Measurements from ENCODE around the gene MYL3. TPM values are rescaled to one million over a fixed set of nuclear protein-coding genes. Genes with fewer than 3 reads are reported as not detected.

The MYL3 gene
- total and polyA plus RNA-seq, 2 of the 4 experiments (the other 2 are of a cell fraction), result 0.09 TPM; not detected in 1

DNA sequence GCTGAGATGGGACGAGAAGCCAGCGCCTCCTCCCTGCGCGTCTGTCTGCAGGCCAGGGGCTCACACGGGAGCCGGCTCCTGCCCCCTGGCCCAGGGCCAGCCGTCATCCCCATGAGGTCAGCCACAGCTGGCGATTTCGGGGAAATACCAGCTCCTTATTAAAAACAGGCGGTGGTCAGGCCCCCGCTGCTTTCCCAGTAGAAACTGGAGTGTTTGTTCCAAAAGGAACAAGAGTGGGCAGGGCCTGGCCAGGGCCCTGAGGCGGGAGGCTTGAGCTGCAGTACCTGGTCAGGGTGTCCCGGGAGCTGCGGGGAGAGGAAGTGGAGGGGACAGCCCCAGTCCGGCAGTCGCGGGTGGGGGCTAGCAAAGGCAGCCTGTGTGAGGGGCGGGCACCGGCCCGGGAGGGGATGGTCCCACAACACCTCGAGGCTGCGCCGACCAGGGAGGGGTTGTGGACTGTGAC is 17.8 kb downstream of the MYL3 start:
- dilution Hi-C loops (cut with HindIII; ENCODE audit: low sequenced_read_pairs, unreplicated experiment), result no loop called here
- CTCF ChIA-PET, result interaction anchor here (0.7 to 1.3 kb wide), 2 partner anchors 18 to 90 kb away, joined by 3 to 4 read pairs; no protein-coding TSS in a partner anchor
- in situ Hi-C loops (cut with MboI; ENCODE audit: low sequenced_read_pairs), result no loop called here

More for the DNA sequence above, 17.8 kb downstream of the MYL3 start:
- peak; percentile 62 for DNase-seq
- no peak for TF ChIP-seq RCOR1 (IDR thresholded peaks at IDR 0.05; ENCODE audit: insufficient replicate concordance, low read length)
- TF ChIP-seq, protein P1, sequence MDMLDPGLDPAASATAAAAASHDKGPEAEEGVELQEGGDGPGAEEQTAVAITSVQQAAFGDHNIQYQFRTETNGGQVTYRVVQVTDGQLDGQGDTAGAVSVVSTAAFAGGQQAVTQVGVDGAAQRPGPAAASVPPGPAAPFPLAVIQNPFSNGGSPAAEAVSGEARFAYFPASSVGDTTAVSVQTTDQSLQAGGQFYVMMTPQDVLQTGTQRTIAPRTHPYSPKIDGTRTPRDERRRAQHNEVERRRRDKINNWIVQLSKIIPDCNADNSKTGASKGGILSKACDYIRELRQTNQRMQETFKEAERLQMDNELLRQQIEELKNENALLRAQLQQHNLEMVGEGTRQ (IDR thresholded peaks at IDR 0.05; ENCODE audit: low read depth, low read length), result no peak
- no peak for TF ChIP-seq MAZ (IDR thresholded peaks at IDR 0.05; ENCODE audit: borderline replicate concordance, low read depth, low read length)
- no peak for TF ChIP-seq RAD21 (IDR thresholded peaks at IDR 0.05; ENCODE audit: low read length)
- TF ChIP-seq NFE2L2 (IDR thresholded peaks at IDR 0.05; ENCODE audit: low read depth, low read length), result no peak
- H3K27ac ChIP-seq (ENCODE audit: insufficient read depth, low read length), result 0 out of 2 replicates have a peak overlapping the region, but pooled peaks have one; percentile 4
- 4% methylated on average over 5 of the region's 23 CpGs; no CpG with 5 or more reads in 1 of the 2 experiments for WGBS, 2 experiments (ENCODE audit: extremely low coverage in 2 of 2, insufficient read length in 1 of 2)
- no peaks in the 10 kb centered on the region for H3K79me1 ChIP-seq (ENCODE audit: low read depth in 1 of 2, low read length in 2 of 2)
- no peak overlapping the region for H3K23ac ChIP-seq (ENCODE audit: low read depth, low read length)
- H3K36me3 ChIP-seq (ENCODE audit: control insufficient read depth, insufficient read depth, low read length), result no peaks in the 10 kb centered on the region
- peak overlapping the region; percentile 69 for H3K4me2 ChIP-seq (ENCODE audit: low read depth, low read length)
- no peak overlapping the region for H2BK20ac ChIP-seq (ENCODE audit: low read depth, low read length)
- H2BK120ac ChIP-seq (ENCODE audit: low read depth, low read length), result peak overlapping the region; percentile 40; the same call in 1 of the 2 replicates
- peak overlapping the region; percentile 59 for H3K4ac ChIP-seq (ENCODE audit: low read depth, low read length)
- H2AK9ac ChIP-seq (replicated peaks; ENCODE audit: low read depth, low read length, poor library complexity), result no peak overlapping the region
- POLR2A ChIA-PET (ENCODE audit: unreplicated experiment), result no interaction called here
- no TSS peak for BruUV-seq (replicated peaks)
- H2BK15ac ChIP-seq (ENCODE audit: low read depth, low read length), result no peak overlapping the region
- ATAC-seq (ENCODE audit: low read depth), result peak; percentile 56
- peaks cover 3% of the 10 kb centered on the region for H3K9me1 ChIP-seq (ENCODE audit: insufficient read depth, low read length)
- H3K14ac ChIP-seq (replicated peaks; ENCODE audit: low read depth, low read length), result peak overlapping the region; percentile 71
- H3K27me3 ChIP-seq (ENCODE audit: control insufficient read depth, insufficient read depth, low read length), result peaks cover 2% of the 10 kb centered on the region; the same call in 1 of the 2 replicates
- peak overlapping the region; percentile 59; the same call in 1 of the 2 replicates for H4K91ac ChIP-seq (ENCODE audit: insufficient read depth, low read depth, low read length)
- H3K56ac ChIP-seq (ENCODE audit: extremely low read depth, insufficient read depth, low read length), result no peak overlapping the region
- peak overlapping the region; percentile 48 for H3K9ac ChIP-seq (ENCODE audit: low read depth, low read length)
- peak overlapping the region; percentile 26; the same call in 1 of the 2 replicates for H3K18ac ChIP-seq (ENCODE audit: low read depth, low read length)
- no peak overlapping the region for H2AK5ac ChIP-seq (ENCODE audit: low read depth, low read length)
- peaks cover 7% of the 10 kb centered on the region; the same call in 1 of the 2 replicates for H3K4me1 ChIP-seq (ENCODE audit: control insufficient read depth, insufficient read depth, low read length)
- H3K4me3 ChIP-seq (ENCODE audit: insufficient read depth, low read depth, low read length), result peak overlapping the region; percentile 23
- H4K8ac ChIP-seq (ENCODE audit: low read depth in 2 of 2, low read length in 2 of 2), result peak overlapping the region; percentile 77 to 94; a peak in 3 of 4 replicates
- peak overlapping the region; percentile 73 for H4K5ac ChIP-seq (ENCODE audit: low read depth, low read length)
- no peak overlapping the region for H2BK5ac ChIP-seq (ENCODE audit: low read depth, low read length, poor library complexity, severe bottlenecking)
- H3K9me3 ChIP-seq (ENCODE audit: control insufficient read depth, insufficient read depth, low read length), result peaks cover 3% of the 10 kb centered on the region
- no peaks in the 10 kb centered on the region for H4K20me1 ChIP-seq (ENCODE audit: insufficient read depth, low read length)
- peak overlapping the region; percentile 92 for H2AFZ ChIP-seq (replicated peaks; ENCODE audit: low read length, poor library complexity)
- intact Hi-C loops (cut with micrococcal nuclease), result no loop called here
